ENCODE data around the gene CABLES1. TPM values are rescaled to one million over a fixed set of nuclear protein-coding genes. Genes with fewer than 3 reads are reported as not detected.

Gene CABLES1
- total RNA-seq, 2 donors from 2014 or later: 9.9 to 16.7 TPM

DNA sequence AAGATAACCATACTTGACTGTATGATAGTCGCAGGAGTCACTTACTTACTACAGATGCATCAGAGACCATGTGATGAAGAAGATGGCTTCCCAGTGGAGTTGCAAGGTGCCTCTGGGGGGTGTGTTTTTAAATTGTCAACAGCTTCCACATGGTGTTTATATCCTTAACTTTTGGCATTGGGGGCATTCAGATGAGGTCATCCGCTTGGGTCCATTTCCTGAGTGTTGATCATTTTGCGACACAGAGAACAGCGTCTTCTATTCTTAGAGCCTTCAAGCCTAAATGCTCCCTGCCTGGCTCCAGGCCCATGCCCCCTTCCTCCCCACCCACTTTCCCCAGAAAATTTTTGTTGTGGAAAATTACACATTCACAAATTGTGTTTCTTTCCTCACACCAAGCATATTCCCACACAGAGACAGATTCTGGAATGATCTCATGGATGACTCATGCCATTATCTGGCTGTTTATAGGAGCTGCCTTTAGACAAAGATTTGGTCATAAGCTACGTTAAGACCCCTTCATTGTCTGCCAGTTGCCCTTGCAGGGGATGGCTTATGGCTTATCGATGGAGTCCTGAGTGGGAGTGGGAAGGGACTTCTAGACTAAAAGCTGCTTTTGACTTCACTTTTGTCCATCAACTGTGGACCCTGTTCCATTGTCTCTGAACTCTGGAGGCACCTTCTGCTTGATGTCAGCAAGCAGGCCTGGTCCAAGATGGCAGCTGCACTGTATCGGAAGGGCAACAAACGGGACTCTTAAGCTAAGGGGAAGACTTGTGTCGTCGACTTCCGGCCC lies 91.8 kb downstream of the CABLES1 start:
- TF ChIP-seq, protein P1, sequence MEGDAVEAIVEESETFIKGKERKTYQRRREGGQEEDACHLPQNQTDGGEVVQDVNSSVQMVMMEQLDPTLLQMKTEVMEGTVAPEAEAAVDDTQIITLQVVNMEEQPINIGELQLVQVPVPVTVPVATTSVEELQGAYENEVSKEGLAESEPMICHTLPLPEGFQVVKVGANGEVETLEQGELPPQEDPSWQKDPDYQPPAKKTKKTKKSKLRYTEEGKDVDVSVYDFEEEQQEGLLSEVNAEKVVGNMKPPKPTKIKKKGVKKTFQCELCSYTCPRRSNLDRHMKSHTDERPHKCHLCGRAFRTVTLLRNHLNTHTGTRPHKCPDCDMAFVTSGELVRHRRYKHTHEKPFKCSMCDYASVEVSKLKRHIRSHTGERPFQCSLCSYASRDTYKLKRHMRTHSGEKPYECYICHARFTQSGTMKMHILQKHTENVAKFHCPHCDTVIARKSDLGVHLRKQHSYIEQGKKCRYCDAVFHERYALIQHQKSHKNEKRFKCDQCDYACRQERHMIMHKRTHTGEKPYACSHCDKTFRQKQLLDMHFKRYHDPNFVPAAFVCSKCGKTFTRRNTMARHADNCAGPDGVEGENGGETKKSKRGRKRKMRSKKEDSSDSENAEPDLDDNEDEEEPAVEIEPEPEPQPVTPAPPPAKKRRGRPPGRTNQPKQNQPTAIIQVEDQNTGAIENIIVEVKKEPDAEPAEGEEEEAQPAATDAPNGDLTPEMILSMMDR (conservative IDR thresholded peaks at IDR 0.05): no peak
- no peak overlapping the region for H3K4me3 Mint-ChIP-seq
- H3K27me3 Mint-ChIP-seq (ENCODE audit: insufficient read depth): no peaks in the 10 kb centered on the region
- peak overlapping the region; percentile 70 for H3K27ac Mint-ChIP-seq
- H3K9me3 Mint-ChIP-seq: no peaks in the 10 kb centered on the region
- Histone ChIP-seq H3K36me3 (ENCODE audit: control insufficient read depth, insufficient read depth, low read length) (no peaks in the 10 kb centered on the region), H3K4me3 (ENCODE audit: low read length) (no peak overlapping the region), H3K4me1 (ENCODE audit: control insufficient read depth, insufficient read depth, low read length) (no peaks in the 10 kb centered on the region), H3K9ac (ENCODE audit: extremely low read depth, low read length, poor library complexity, severe bottlenecking) (no peak overlapping the region), H3K27ac (ENCODE audit: low read depth, low read length) (no peak overlapping the region), H3K27me3 (ENCODE audit: control insufficient read depth, insufficient read depth, low read length, poor library complexity, severe bottlenecking) (no peaks in the 10 kb centered on the region), H3K9me3 (ENCODE audit: control insufficient read depth, low read length) (no peaks in the 10 kb centered on the region)
- DNase-seq: no peak
- peaks cover 7% of the 10 kb centered on the region for H3K4me1 Mint-ChIP-seq
- 93 to 95% methylated on average over 9 to 11 of the region's 11 CpGs for WGBS, 2 experiments (ENCODE audit: insufficient coverage in 1 of 2, insufficient read length in 1 of 2)
- peaks cover 47% of the 10 kb centered on the region for H3K36me3 Mint-ChIP-seq (ENCODE audit: low read depth)

DNA sequence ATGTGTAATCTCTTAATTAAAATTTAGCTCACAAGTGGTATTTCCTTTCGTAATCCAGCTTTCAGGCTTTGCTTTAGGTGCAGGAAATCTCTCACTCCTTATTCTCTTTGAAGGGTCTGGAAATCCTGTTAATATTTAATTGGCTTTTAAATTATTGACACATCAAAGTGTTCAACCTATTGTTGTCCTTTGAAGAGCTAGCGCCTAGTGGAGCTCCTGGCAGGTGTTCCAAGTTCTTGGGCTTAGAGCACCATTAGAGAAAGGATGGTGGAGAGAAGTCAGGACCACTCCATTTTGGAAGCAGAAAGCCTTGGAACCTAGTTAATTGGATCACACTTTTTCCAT lies 92.4 kb downstream of the CABLES1 start:
- Histone ChIP-seq H3K4me1 (ENCODE audit: control insufficient read depth, insufficient read depth, low read length) (no peaks in the 10 kb centered on the region), H3K4me3 (ENCODE audit: low read length) (no peak overlapping the region), H3K27ac (ENCODE audit: low read depth, low read length) (no peak overlapping the region), H3K9ac (ENCODE audit: extremely low read depth, low read length, poor library complexity, severe bottlenecking) (no peak overlapping the region), H3K36me3 (ENCODE audit: control insufficient read depth, insufficient read depth, low read length) (no peaks in the 10 kb centered on the region), H3K27me3 (ENCODE audit: control insufficient read depth, insufficient read depth, low read length, poor library complexity, severe bottlenecking) (no peaks in the 10 kb centered on the region), H3K9me3 (ENCODE audit: control insufficient read depth, low read length) (no peaks in the 10 kb centered on the region)
- Mint-ChIP-seq H3K4me3 (no peak overlapping the region), H3K27me3 (ENCODE audit: insufficient read depth) (no peaks in the 10 kb centered on the region), H3K36me3 (ENCODE audit: low read depth) (peaks cover 48% of the 10 kb centered on the region), H3K4me1 (peaks cover 7% of the 10 kb centered on the region), H3K9me3 (no peaks in the 10 kb centered on the region), H3K27ac (peak overlapping the region; percentile 70)
- 84% methylated on average over 2 of the region's 2 CpGs; no CpG with 5 or more reads in 1 of the 2 experiments for WGBS, 2 experiments (ENCODE audit: insufficient coverage in 1 of 2, insufficient read length in 1 of 2)
- TF ChIP-seq, protein P1 (conservative IDR thresholded peaks at IDR 0.05): no peak
- DNase-seq: no peak

DNA sequence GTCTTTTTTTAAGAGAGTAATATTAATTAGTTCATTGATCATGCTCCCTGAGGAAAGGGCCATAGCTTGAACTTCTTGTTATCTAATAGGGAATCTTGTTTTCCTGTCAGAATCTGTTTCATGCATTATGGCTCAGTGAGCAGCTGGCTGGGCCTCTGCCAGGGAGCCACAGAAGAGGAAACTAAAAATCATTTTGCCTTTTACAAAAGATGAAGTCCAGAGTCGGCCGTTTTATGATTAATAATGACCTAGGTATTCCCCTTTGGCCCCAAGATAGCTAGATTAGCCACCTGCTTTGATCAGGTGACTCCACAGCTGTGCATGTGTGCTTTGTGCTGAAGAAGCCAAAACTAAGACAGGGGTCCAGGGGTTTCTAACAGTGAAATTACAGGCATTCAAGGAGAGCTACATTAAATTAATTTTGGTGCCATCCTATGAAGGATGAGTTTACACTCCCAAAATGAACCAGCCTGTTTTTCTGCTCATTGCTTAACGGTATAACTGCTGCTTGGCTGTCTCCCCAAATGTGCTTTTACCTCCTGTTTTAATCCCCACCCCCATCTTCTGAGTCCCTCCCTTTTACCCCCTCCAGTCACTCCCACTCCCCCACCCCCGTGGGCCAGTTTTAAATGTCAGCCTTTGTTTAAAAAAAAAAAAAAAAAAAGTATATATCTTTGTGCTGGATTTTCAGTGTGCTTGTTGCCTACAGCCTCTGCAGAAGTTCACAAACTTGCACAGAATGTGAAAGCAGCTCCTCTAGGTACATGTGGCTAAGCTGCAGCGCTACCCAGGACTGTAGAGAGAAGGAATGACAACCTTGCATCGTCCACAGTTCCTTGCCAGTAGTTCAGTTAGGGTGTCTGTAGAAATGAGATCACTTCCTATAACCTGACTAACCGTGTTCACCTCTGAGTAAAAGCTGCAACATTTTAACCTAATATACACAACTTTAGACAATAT lies 93.1 kb downstream of the CABLES1 start:
- no peak overlapping the region for H3K27ac ChIP-seq (ENCODE audit: low read depth, low read length)
- H3K4me3 Mint-ChIP-seq: no peak overlapping the region
- no peaks in the 10 kb centered on the region for H3K4me1 ChIP-seq (ENCODE audit: control insufficient read depth, insufficient read depth, low read length)
- H3K27ac Mint-ChIP-seq: no peak overlapping the region
- TF ChIP-seq, protein P1 (conservative IDR thresholded peaks at IDR 0.05): no peak
- H3K9me3 Mint-ChIP-seq: no peaks in the 10 kb centered on the region
- peaks cover 50% of the 10 kb centered on the region for H3K36me3 Mint-ChIP-seq (ENCODE audit: low read depth)
- DNase-seq: no peak
- no peaks in the 10 kb centered on the region for H3K27me3 Mint-ChIP-seq (ENCODE audit: insufficient read depth)
- H3K9me3 ChIP-seq (ENCODE audit: control insufficient read depth, low read length): no peaks in the 10 kb centered on the region
- H3K36me3 ChIP-seq (ENCODE audit: control insufficient read depth, insufficient read depth, low read length): no peaks in the 10 kb centered on the region
- H3K4me3 ChIP-seq (ENCODE audit: low read length): no peak overlapping the region
- no peak overlapping the region for H3K9ac ChIP-seq (ENCODE audit: extremely low read depth, low read length, poor library complexity, severe bottlenecking)
- no peaks in the 10 kb centered on the region for H3K27me3 ChIP-seq (ENCODE audit: control insufficient read depth, insufficient read depth, low read length, poor library complexity, severe bottlenecking)
- WGBS, 2 experiments (ENCODE audit: insufficient coverage in 1 of 2, insufficient read length in 1 of 2): 92 to 95% methylated on average over 4 to 6 of the region's 7 CpGs
- H3K4me1 Mint-ChIP-seq: peaks cover 7% of the 10 kb centered on the region
